Stimulated activated CD8-positive, alpha-beta memory T cell treated with anti-CD3 and anti-CD28 coated beads, Interleukin-2, amount 100 ng/mL, for 1 hour (primary cell): ENCODE data around the gene CCNG1.

Experiments used
- DNase-seq, 2 donors: peaks; one replicate each; pipeline ENCODE4 v3.0.0-alpha.2; 2020; ENCODE audit warnings: low read depth in 2 of 2

CCNG1 gene

DNA sequence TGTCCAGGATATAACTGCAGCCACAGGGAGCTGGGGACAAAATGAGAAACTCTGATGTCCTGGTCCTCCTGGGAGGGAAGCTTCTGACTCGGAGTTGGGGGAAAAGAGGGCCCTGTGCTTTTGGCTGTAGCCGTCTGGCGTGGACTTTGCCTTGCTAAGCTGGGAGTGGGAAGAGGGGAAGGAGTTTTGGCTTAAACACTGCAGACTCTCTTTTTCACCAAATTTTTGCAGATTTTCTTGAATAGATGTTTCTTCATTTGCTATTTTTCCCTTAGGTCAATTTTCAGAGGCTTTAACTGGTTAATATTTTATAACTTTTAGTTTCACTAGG, 52.3 kb downstream of the CCNG1 start:
- DNase-seq = no peak
